H1 (cell line): ENCODE measurements around the gene CC2D2A. TPM values are rescaled to one million over a fixed set of nuclear protein-coding genes. Genes with fewer than 3 reads are reported as not detected.

Source experiments
- CTCF ChIA-PET: fragments of 300-600 bp; sonication (Branson Sonifier 250); formaldehyde crosslinking; loops from one replicate; lab custom pipeline; 2021; ENCODE audit not compliant: partially characterized antibody; lab: Charles Lee
- POLR2A ChIA-PET: fragments of 300-600 bp; sonication (Branson Sonifier 250); formaldehyde crosslinking; loops from one replicate; lab custom pipeline; 2021; ENCODE audit warnings: inconsistent platforms; ENCODE audit not compliant: partially characterized antibody; lab: Charles Lee
- DNase-seq, 2 experiments: peaks; one replicate each; pipeline versions ENCODE4 v3.0.0 to v3.0.0-alpha.2; 2010 to 2022; ENCODE audit warnings: low spot score in 2 of 2, low read depth in 1 of 2, mixed read lengths in 1 of 2
- FAIRE-seq: peaks from 2 replicates; lab custom pipeline; 2011; peaks lifted over from hg19 to GRCh38; lab: Jason Lieb, UNC
- H2AFZ ChIP-seq: 2 replicates; pipeline ENCODE4 v1.8.1; 2012; ENCODE audit warnings: low read length, inconsistent platforms
- H2AK5ac ChIP-seq: 2 replicates; pipeline ENCODE4 v1.6.1; 2013; ENCODE audit warnings: low read depth, low read length
- H2BK120ac ChIP-seq: replicated peaks from 2 replicates; pipeline ENCODE3; 2013; ENCODE audit warnings: low read depth, low read length, inconsistent platforms
- H2BK12ac ChIP-seq: 2 replicates; pipeline ENCODE4 v1.6.1; 2013; ENCODE audit warnings: low read depth, low read length
- H2BK15ac ChIP-seq: 2 replicates; pipeline ENCODE4 v1.6.1; 2013; ENCODE audit warnings: low read length
- H2BK20ac ChIP-seq: 2 replicates; pipeline ENCODE4 v1.6.1; 2013; ENCODE audit warnings: low read length
- H2BK5ac ChIP-seq: 2 replicates; pipeline ENCODE4 v1.6.1; 2013; ENCODE audit warnings: low read depth, low read length
- H3K14ac ChIP-seq: 2 replicates; pipeline ENCODE4 v1.6.1; 2013; ENCODE audit warnings: inconsistent platforms; ENCODE audit not compliant: insufficient read length
- H3K18ac ChIP-seq: 2 replicates; pipeline ENCODE4 v1.6.1; 2013; ENCODE audit warnings: low read length; ENCODE audit errors: extremely low read depth
- H3K23ac ChIP-seq: 2 replicates; pipeline ENCODE4 v1.6.1; 2013; ENCODE audit warnings: inconsistent platforms; ENCODE audit not compliant: insufficient read length
- H3K23me2 ChIP-seq: 2 replicates; pipeline ENCODE4 v1.6.1; 2013; ENCODE audit warnings: low read depth, low read length
- H3K27ac ChIP-seq: 2 replicates; pipeline ENCODE4 v1.6.1; 2011; ENCODE audit warnings: low read depth, low read length, inconsistent platforms
- H3K27me3 ChIP-seq, 4 experiments: replicated peaks in 1 of 4; 1 replicate in 1 of 4; 2 replicates in 3 of 4; pipeline versions ENCODE4 v1.6.1 to v1.8.1; 2011 to 2013; ENCODE audit warnings: low read length in 3 of 4, mild to moderate bottlenecking in 3 of 4, inconsistent platforms in 2 of 4, mixed read lengths in 2 of 4, moderate library complexity in 1 of 4; ENCODE audit not compliant: control insufficient read depth in 3 of 4, insufficient read depth in 3 of 4; ENCODE audit errors: extremely low read depth in 1 of 4
- H3K36me3 ChIP-seq, 4 experiments: 2 replicates each; pipeline versions ENCODE4 v1.6.1 to v1.8.1; 2011 to 2013; ENCODE audit warnings: mild to moderate bottlenecking in 4 of 4, low read length in 3 of 4, moderate library complexity in 2 of 4, control low read depth in 1 of 4, inconsistent platforms in 1 of 4; ENCODE audit not compliant: insufficient read depth in 4 of 4, control insufficient read depth in 2 of 4
- H3K4ac ChIP-seq: replicated peaks from 2 replicates; pipeline ENCODE3; 2013; ENCODE audit warnings: low read length, low read depth, mixed read lengths, inconsistent platforms; ENCODE audit not compliant: insufficient read length
- H3K4me1 ChIP-seq, 4 experiments: replicated peaks in 1 of 4; 1 replicate in 1 of 4; 2 replicates in 3 of 4; pipeline versions ENCODE4 v1.6.1 to v1.8.1; 2011 to 2013; ENCODE audit warnings: low read length in 3 of 4, inconsistent platforms in 2 of 4, mixed read lengths in 1 of 4; ENCODE audit not compliant: insufficient read depth in 4 of 4, control insufficient read depth in 3 of 4
- H3K4me2 ChIP-seq, 2 experiments: 2 replicates each; pipeline versions ENCODE4 v1.6.1 to v1.8.1; 2011 to 2013; ENCODE audit warnings: low read depth in 2 of 2, low read length in 2 of 2, control low read depth in 1 of 2, inconsistent platforms in 1 of 2, mild to moderate bottlenecking in 1 of 2; ENCODE audit not compliant: insufficient read depth in 1 of 2
- H3K4me3 ChIP-seq, 4 experiments: fragments of 200-600, 300-600 bp in 1 of 4; sonication (generic), shearing (Covaris generic), sonication (Bioruptor Twin) in 1 of 4; 2 replicates each; pipeline versions ENCODE4 v1.5.1 to v1.8.1; 2011 to 2016; ENCODE audit warnings: low read length in 4 of 4, low read depth in 3 of 4, control low read depth in 2 of 4, inconsistent platforms in 2 of 4, mild to moderate bottlenecking in 2 of 4, mixed read lengths in 1 of 4, moderate library complexity in 1 of 4; ENCODE audit not compliant: insufficient read depth in 2 of 4; ENCODE audit errors: extremely low read depth in 1 of 4
- H3K56ac ChIP-seq: replicated peaks from 2 replicates; pipeline ENCODE3; 2013; ENCODE audit warnings: low read depth, mild to moderate bottlenecking, mixed read lengths, low read length, inconsistent platforms; ENCODE audit not compliant: insufficient read length
- H3K79me1 ChIP-seq: 2 replicates; pipeline ENCODE4 v1.6.1; 2013; ENCODE audit warnings: low read depth, low read length, control low read depth
- H3K79me2 ChIP-seq, 2 experiments: 2 replicates each; pipeline versions ENCODE4 v1.6.1 to v1.8.1; 2012 to 2013; ENCODE audit warnings: low read length in 2 of 2, mild to moderate bottlenecking in 2 of 2, inconsistent platforms in 1 of 2; ENCODE audit not compliant: insufficient read depth in 2 of 2, control insufficient read depth in 1 of 2
- H3K9ac ChIP-seq, 4 experiments: replicated peaks in 1 of 4; 1 replicate in 1 of 4; 2 replicates in 3 of 4; pipeline versions ENCODE4 v1.6.1 to v1.8.1; 2011 to 2013; ENCODE audit warnings: low read depth in 3 of 4, low read length in 3 of 4, control low read depth in 2 of 4, mild to moderate bottlenecking in 2 of 4, moderate library complexity in 2 of 4, inconsistent platforms in 1 of 4; ENCODE audit errors: extremely low read depth in 1 of 4
- H3K9me3 ChIP-seq, 2 experiments: 2 replicates each; pipeline versions ENCODE4 v1.6.1 to v1.8.1; 2012 to 2013; ENCODE audit warnings: mild to moderate bottlenecking in 2 of 2, moderate library complexity in 2 of 2, control low read depth in 1 of 2, inconsistent platforms in 1 of 2, low read depth in 1 of 2, low read length in 1 of 2, mixed read lengths in 1 of 2; ENCODE audit not compliant: insufficient read depth in 2 of 2
- H4K20me1 ChIP-seq, 2 experiments: replicated peaks in 1 of 2; 2 replicates each; pipeline versions ENCODE3 to v1.8.1; 2011 to 2013; ENCODE audit warnings: inconsistent platforms in 2 of 2, low read length in 2 of 2, mild to moderate bottlenecking in 1 of 2; ENCODE audit not compliant: insufficient read depth in 2 of 2, control insufficient read depth in 1 of 2
- H4K5ac ChIP-seq: 2 replicates; pipeline ENCODE4 v1.6.1; 2013; ENCODE audit warnings: low read length, low read depth, mixed read lengths, inconsistent platforms; ENCODE audit not compliant: insufficient read length
- H4K8ac ChIP-seq: 2 replicates; pipeline ENCODE4 v1.8.0; 2013; ENCODE audit warnings: mild to moderate bottlenecking, moderate library complexity, low read length, inconsistent platforms; ENCODE audit not compliant: insufficient read depth; ENCODE audit errors: extremely low read depth
- H4K91ac ChIP-seq: replicated peaks from 2 replicates; pipeline ENCODE3; 2013; ENCODE audit warnings: low read length, mixed read lengths, inconsistent platforms; ENCODE audit not compliant: insufficient read length
- ATF2 ChIP-seq: IDR thresholded peaks from 2 replicates; pipeline ENCODE4 v1.6.1; 2012; ENCODE audit warnings: low read length, inconsistent platforms
- EGR1 ChIP-seq: IDR thresholded peaks from 2 replicates; pipeline ENCODE4 v1.6.1; 2011; ENCODE audit warnings: low read depth, low read length, borderline replicate concordance
- EP300 ChIP-seq, 2 experiments: IDR thresholded peaks; 1 replicate in 1 of 2; 2 replicates in 1 of 2; pipeline ENCODE4 v1.6.1; 2011 to 2012; ENCODE audit warnings: low read depth in 2 of 2, low read length in 2 of 2, mild to moderate bottlenecking in 2 of 2, borderline replicate concordance in 1 of 2, inconsistent platforms in 1 of 2, moderate library complexity in 1 of 2
- FOSL1 ChIP-seq: IDR thresholded peaks from 2 replicates; pipeline ENCODE4 v1.6.1; 2011; ENCODE audit warnings: mild to moderate bottlenecking, low read depth, low read length, moderate library complexity; ENCODE audit not compliant: insufficient read depth
- HDAC6 ChIP-seq: IDR thresholded peaks from one replicate; pipeline ENCODE4 v1.7.1; 2012; ENCODE audit warnings: low read depth, mild to moderate bottlenecking, inconsistent platforms, low read length, moderate library complexity
- KDM1A ChIP-seq: fragments of 200-600, 300-600 bp; sonication (generic); IDR thresholded peaks from 2 replicates; pipeline ENCODE4 v1.7.1; 2016; ENCODE audit warnings: mild to moderate bottlenecking, low read length, borderline replicate concordance
- KDM5A ChIP-seq: fragments of 200-600 bp; IDR thresholded peaks from 2 replicates; pipeline ENCODE4 v1.7.1; 2012; ENCODE audit warnings: mild to moderate bottlenecking, low read length, inconsistent platforms, mixed read lengths
- RXRA ChIP-seq: IDR thresholded peaks from 2 replicates; pipeline ENCODE4 v1.6.1; 2011; ENCODE audit warnings: low read depth, mild to moderate bottlenecking, low read length, moderate library complexity; ENCODE audit not compliant: insufficient read depth
- SAP30 ChIP-seq: fragments of 300-600 bp; sonication (generic); IDR thresholded peaks from 2 replicates; pipeline ENCODE4 v1.7.1; 2012; ENCODE audit warnings: low read length, moderate library complexity, mild to moderate bottlenecking, inconsistent platforms; ENCODE audit not compliant: insufficient read depth, insufficient replicate concordance
- SP2 ChIP-seq: IDR thresholded peaks from 2 replicates; pipeline ENCODE4 v1.6.1; 2012; ENCODE audit warnings: mild to moderate bottlenecking, low read length, inconsistent platforms
- USF2 ChIP-seq: IDR thresholded peaks from 2 replicates; pipeline ENCODE4 v1.6.1; 2011; ENCODE audit warnings: low read length, improper control_type of control experiment
- WGBS, 2 experiments: shearing (Covaris generic) in 1 of 2; methylation state at CpG; one replicate each; pipeline versions ENCODE4 v1.1.6 to v1.1.7; 2013 to 2015; ENCODE audit warnings: low lambda C conversion rate in 2 of 2, mixed read lengths in 2 of 2, inconsistent platforms in 1 of 2, low coverage in 1 of 2, missing lambda C conversion rate in 1 of 2; ENCODE audit not compliant: insufficient replicate concordance in 2 of 2, insufficient coverage in 1 of 2, insufficient read length in 1 of 2; ENCODE audit errors: extremely low coverage in 1 of 2, missing lambda C conversion rate in 1 of 2; 5-methylcytosine and 5-hydroxymethylcytosine counted together
- polyA plus RNA-seq, 7 experiments: library from polyadenylated mRNA; depleted of rRNA in 3 of 7; stranded (reverse) in 5 of 7; unstranded in 2 of 7; fragments of >200 nt in 5 of 7; fragments of 200-250 nt in 2 of 7; gene quantifications; 1 replicate in 5 of 7; 2 replicates in 1 of 7; 4 replicates in 1 of 7; pipeline versions ENCODE4 v1.2.1 to v1.2.3, GENCODE V29; 2011 to 2013; ENCODE audit warnings: missing spikeins in 2 of 7, mixed read lengths in 2 of 7
- total RNA-seq: library from RNA; stranded (reverse); fragmentation: NEBNext Ultra II Directional; extraction: Animal tissue kit (Norgen Biotek cat#: 25700); gene quantifications from 2 replicates; pipeline ENCODE4 v1.2.1, GENCODE V29; 2021

CC2D2A gene
- total and polyA plus RNA-seq, 2 of the 8 experiments (the other 6 are each of a cell fraction or from before 2014, with no cell fraction given) = 11.0 to 12.2 TPM

GRCh38 chr4:15515106-15515505 lies 45.4 kb downstream of the CC2D2A start:
- H3K4ac ChIP-seq = no peak overlapping the region
- H4K20me1 ChIP-seq = no peaks in the 10 kb centered on the region
- WGBS, 2 experiments = 89% methylated on average over 4 of the region's 4 CpGs; no CpG with 5 or more reads in 1 of the 2 experiments
- no peak overlapping the region for H4K5ac ChIP-seq
- no peak overlapping the region for H2BK5ac ChIP-seq
- peaks cover 0 to 26% (median 7%) of the 10 kb centered on the region in 4 experiments; a peak in 5 of 8 replicates for H3K36me3 ChIP-seq
- no peak overlapping the region for H3K4me3 ChIP-seq
- H3K14ac ChIP-seq = no peak overlapping the region
- no peak for DNase-seq
- no peak overlapping the region for H2BK12ac ChIP-seq
- no peak for FAIRE-seq
- no peak overlapping the region for H3K56ac ChIP-seq
- H3K18ac ChIP-seq = no peak overlapping the region
- POLR2A ChIA-PET = no interaction called here
- no peak overlapping the region for H4K8ac ChIP-seq
- CTCF ChIA-PET = no interaction called here
- no peak overlapping the region for H4K91ac ChIP-seq
- no peak overlapping the region for H2AK5ac ChIP-seq
- H2BK15ac ChIP-seq = no peak overlapping the region
- no peaks in the 10 kb centered on the region for H3K23me2 ChIP-seq
- H3K4me1 ChIP-seq = no peaks in the 10 kb centered on the region
- H3K23ac ChIP-seq = no peak overlapping the region
- H3K9me3 ChIP-seq = peaks cover 8 to 9% of the 10 kb centered on the region in 2 experiments; a peak in 1 of 4 replicates
- H3K27ac ChIP-seq = no peak overlapping the region
- no peaks in the 10 kb centered on the region for H3K79me1 ChIP-seq
- no peak overlapping the region for H2BK20ac ChIP-seq
- H2BK120ac ChIP-seq = no peak overlapping the region
- H3K9ac ChIP-seq = no peak overlapping the region
- H2AFZ ChIP-seq = no peak overlapping the region
- no peak overlapping the region for H3K4me2 ChIP-seq
- H3K79me2 ChIP-seq = no peaks in the 10 kb centered on the region
- H3K27me3 ChIP-seq = no peaks in the 10 kb centered on the region
- no peak for TF ChIP-seq USF2
- no peak for TF ChIP-seq EGR1
- TF ChIP-seq FOSL1 = no peak
- no peak for TF ChIP-seq KDM1A
- TF ChIP-seq EP300 (IDR thresholded peaks at IDR 0.05; ENCODE audit: borderline replicate concordance in 1 of 2, low read depth in 2 of 2, low read length in 2 of 2) = no peak
- no peak for TF ChIP-seq SAP30
- no peak for TF ChIP-seq KDM5A
- no peak for TF ChIP-seq RXRA
- TF ChIP-seq SP2 = no peak
- no peak for TF ChIP-seq ATF2
- no peak for TF ChIP-seq HDAC6
